HepG2 (cell line): ENCODE data around the gene KPNA4. TPM values are rescaled to one million over a fixed set of nuclear protein-coding genes. Genes with fewer than 3 reads are reported as not detected.

Source experiments
- ARNT2 ChIP-seq: sonication (generic); formaldehyde crosslinking; IDR thresholded peaks from 2 replicates; pipeline ENCODE4 v1.8.0; 2022; ENCODE audit warnings: mild to moderate bottlenecking, low read depth, missing genetic modification reagents, moderate library complexity
- ATM ChIP-seq: fragments of 450-650 bp; IDR thresholded peaks from 2 replicates; pipeline ENCODE4 v1.7.1; 2017; ENCODE audit warnings: mild to moderate bottlenecking, borderline replicate concordance
- CTCF ChIP-seq: sonication (generic); formaldehyde crosslinking; IDR thresholded peaks from 2 replicates; pipeline ENCODE4 v1.5.0; 2020; ENCODE audit warnings: mild to moderate bottlenecking, missing genetic modification reagents, moderate library complexity
- ETV6 ChIP-seq: sonication (generic); formaldehyde crosslinking; conservative IDR thresholded peaks from 2 replicates; pipeline ENCODE4 v1.4.0; 2020; ENCODE audit warnings: missing genetic modification reagents
- KMT2B ChIP-seq: IDR thresholded peaks from 2 replicates; pipeline ENCODE4 v1.6.1; 2016; ENCODE audit warnings: missing genetic modification reagents, missing compliant biosample characterization
- MLLT10 ChIP-seq: sonication (generic); formaldehyde crosslinking; IDR thresholded peaks from 2 replicates; pipeline ENCODE4 v1.4.0; 2020; ENCODE audit warnings: missing genetic modification reagents
- PBX2 ChIP-seq: IDR thresholded peaks from 2 replicates; pipeline ENCODE4 v1.6.1; 2016; ENCODE audit warnings: control low read depth
- POGK ChIP-seq: sonication (generic); formaldehyde crosslinking; conservative IDR thresholded peaks from 2 replicates; pipeline ENCODE4 v1.8.0; 2022; ENCODE audit warnings: mild to moderate bottlenecking, moderate library complexity, missing genetic modification reagents
- RBAK ChIP-seq: sonication (generic); formaldehyde crosslinking; IDR thresholded peaks from 2 replicates; pipeline ENCODE4 v1.5.1; 2020; ENCODE audit warnings: mild to moderate bottlenecking, missing genetic modification reagents
- RBM39 ChIP-seq: fragments of 200-400 bp; formaldehyde crosslinking; IDR thresholded peaks from one replicate; pipeline ENCODE4 v1.6.1; 2018; ENCODE audit warnings: antibody characterized with exemption, mild to moderate bottlenecking, low read depth, low read length; ENCODE audit not compliant: poor library complexity, severe bottlenecking
- SKIL ChIP-seq: sonication (generic); formaldehyde crosslinking; IDR thresholded peaks from 2 replicates; pipeline ENCODE4 v1.8.0; 2022; ENCODE audit warnings: missing genetic modification reagents, mild to moderate bottlenecking, moderate library complexity, borderline replicate concordance
- SMYD3 ChIP-seq: sonication (generic); formaldehyde crosslinking; IDR thresholded peaks from 2 replicates; pipeline ENCODE4 v1.8.1; 2023; ENCODE audit warnings: mild to moderate bottlenecking, missing genetic modification reagents
- TCF7L2 ChIP-seq: IDR thresholded peaks from 2 replicates; pipeline ENCODE4 v1.6.1; 2011; ENCODE audit warnings: mild to moderate bottlenecking, low read depth, low read length, moderate library complexity
- TIGD3 ChIP-seq: sonication (generic); formaldehyde crosslinking; IDR thresholded peaks from 2 replicates; pipeline ENCODE4 v1.5.1; 2020; ENCODE audit warnings: mild to moderate bottlenecking, missing genetic modification reagents, borderline replicate concordance
- ZBTB39 ChIP-seq: sonication (generic); formaldehyde crosslinking; IDR thresholded peaks from 2 replicates; pipeline ENCODE4 v1.5.0; 2020; ENCODE audit warnings: missing genetic modification reagents
- ZNF530 ChIP-seq: sonication (generic); formaldehyde crosslinking; IDR thresholded peaks from 2 replicates; pipeline ENCODE4 v1.5.0; 2020; ENCODE audit warnings: low read depth, mild to moderate bottlenecking, missing genetic modification reagents
- polyA plus RNA-seq, 8 experiments: library from polyadenylated mRNA; depleted of rRNA in 3 of 8; stranded (reverse) in 7 of 8; unstranded in 1 of 8; fragments of >200 nt; fragmentation: Illumina TruSeq in 4 of 8; extraction: Trizol in 4 of 8; gene quantifications; 2 replicates each; pipeline versions ENCODE4 v1.2.1 to v1.2.3, GENCODE V29; 2011 to 2016; ENCODE audit warnings: low read depth in 4 of 8, missing spikeins in 1 of 8, mixed read lengths in 1 of 8; ENCODE audit not compliant: insufficient read depth in 1 of 8
- total RNA-seq, 5 experiments: library from RNA; depleted of rRNA; stranded (reverse); fragments of >200 nt; fragmentation: Illumina TruSeq; extraction: Trizol; gene quantifications; 2 replicates each; pipeline ENCODE4 v1.2.3, GENCODE V29; 2016; ENCODE audit warnings: low read depth in 1 of 5

KPNA4 gene
- total and polyA plus RNA-seq, 2 of the 13 experiments (the other 11 are each of a cell fraction or from before 2014, with no cell fraction given), result 9.9 to 27.9 TPM

GRCh38 chr3:160565442-160566403 lies at the start of gene KPNA4 (continued):
- no peak for TF ChIP-seq PBX2 (CRISPR knock-in tag)
- no peak for TF ChIP-seq RBAK
- no peak; the same call in 1 of the 2 replicates for TF ChIP-seq POGK (CRISPR knock-in tag)
- no peak for TF ChIP-seq ZBTB39 (CRISPR knock-in tag)
- TF ChIP-seq SKIL (CRISPR knock-in tag), result no peak
- TF ChIP-seq ATM, result no peak
- no peak for TF ChIP-seq ETV6
- TF ChIP-seq CTCF (CRISPR knock-in tag), result no peak
- TF ChIP-seq TCF7L2, result no peak
- TF ChIP-seq SMYD3 (CRISPR knock-in tag), result no peak
- TF ChIP-seq ARNT2 (CRISPR knock-in tag), result peak; percentile 22; the same call in 1 of the 2 replicates
- no peak for TF ChIP-seq ZNF530 (CRISPR knock-in tag)
- TF ChIP-seq MLLT10, result no peak
- TF ChIP-seq RBM39, result peak; percentile 84
- no peak for TF ChIP-seq TIGD3 (CRISPR knock-in tag)
- TF ChIP-seq KMT2B, result peak; percentile 81
